K562 (cell line): ENCODE data around the gene PRKCSH. TPM values are rescaled to one million over a fixed set of nuclear protein-coding genes. Genes with fewer than 3 reads are reported as not detected.
A peak's percentile ranks its signal among the peaks of the same experiment; 100 is the strongest.

Experiments
- FOXP4 ChIP-seq: sonication (generic); formaldehyde crosslinking; IDR thresholded peaks from 2 replicates; pipeline ENCODE4 v1.8.0; 2022; ENCODE audit warnings: mild to moderate bottlenecking, missing genetic modification reagents, borderline replicate concordance
- POLR2A ChIP-seq: fragments of 450-650 bp; conservative IDR thresholded peaks from 2 replicates; pipeline ENCODE4 v1.6.1; 2016
- TAL1 ChIP-seq: fragments of 450-650 bp; IDR thresholded peaks from 2 replicates; pipeline ENCODE4 v1.6.1; 2016; ENCODE audit warnings: mild to moderate bottlenecking
- UBTF ChIP-seq, 2 experiments: IDR thresholded peaks; 2 replicates each; pipeline ENCODE4 v1.6.1; 2012; ENCODE audit warnings: improper control_type of control experiment in 2 of 2, low read depth in 2 of 2, low read length in 2 of 2, borderline replicate concordance in 1 of 2
- ZFX ChIP-seq: sonication (generic); formaldehyde crosslinking; IDR thresholded peaks from 2 replicates; pipeline ENCODE4 v1.8.0; 2022; ENCODE audit warnings: mild to moderate bottlenecking, missing genetic modification reagents, moderate library complexity
- polyA plus RNA-seq, 8 experiments: library from polyadenylated mRNA; depleted of rRNA in 4 of 8; stranded (reverse) in 5 of 8; unstranded in 3 of 8; fragments of >200 nt; fragmentation: Nextera tagmentation in 2 of 8; fragmentation: Illumina TruSeq in 1 of 8; extraction: Ambion mirVana in 2 of 8; extraction: Trizol in 1 of 8; gene quantifications; 2 replicates each; pipeline versions ENCODE4 v1.2.1 to v1.2.3, GENCODE V29; 2011 to 2014; ENCODE audit warnings: inconsistent platforms in 1 of 8, missing spikeins in 1 of 8
- total RNA-seq, 7 experiments: library from RNA; depleted of rRNA in 6 of 7; stranded (reverse); fragments of >200 nt in 6 of 7; fragmentation: Illumina TruSeq in 2 of 7; extraction: Trizol in 2 of 7; gene quantifications; 2 replicates each; pipeline versions ENCODE4 v1.2.1 to v1.2.3, GENCODE V29; 2011 to 2021; ENCODE audit warnings: low replicate concordance in 1 of 7
- TF ChIP-seq, protein P1 (sequence below): sonication (generic); formaldehyde crosslinking; IDR thresholded peaks from 2 replicates; pipeline ENCODE4 v1.8.0; 2022; ENCODE audit warnings: mild to moderate bottlenecking, missing genetic modification reagents

PRKCSH gene
- total and polyA plus RNA-seq, 9 of the 15 experiments (the other 6 are each of a cell fraction or from before 2014, with no cell fraction given): 2.3 to 297 (median 48.1) TPM

- TF ChIP-seq UBTF (IDR thresholded peaks at IDR 0.05; ENCODE audit: borderline replicate concordance in 1 of 2, low read depth in 2 of 2, low read length in 2 of 2): 0 out of 4 replicates have a peak, but pooled peaks of 1 of the 2 experiments have one; percentile 20
- TF ChIP-seq POLR2A: peak; percentile 32; the same call in 1 of the 2 replicates
- no peak for TF ChIP-seq TAL1
- peak; percentile 40 for TF ChIP-seq ZFX
- TF ChIP-seq FOXP4 (CRISPR knock-in tag): 0 out of 2 replicates have a peak, but pooled peaks have one; percentile 7
- TF ChIP-seq, protein P1, sequence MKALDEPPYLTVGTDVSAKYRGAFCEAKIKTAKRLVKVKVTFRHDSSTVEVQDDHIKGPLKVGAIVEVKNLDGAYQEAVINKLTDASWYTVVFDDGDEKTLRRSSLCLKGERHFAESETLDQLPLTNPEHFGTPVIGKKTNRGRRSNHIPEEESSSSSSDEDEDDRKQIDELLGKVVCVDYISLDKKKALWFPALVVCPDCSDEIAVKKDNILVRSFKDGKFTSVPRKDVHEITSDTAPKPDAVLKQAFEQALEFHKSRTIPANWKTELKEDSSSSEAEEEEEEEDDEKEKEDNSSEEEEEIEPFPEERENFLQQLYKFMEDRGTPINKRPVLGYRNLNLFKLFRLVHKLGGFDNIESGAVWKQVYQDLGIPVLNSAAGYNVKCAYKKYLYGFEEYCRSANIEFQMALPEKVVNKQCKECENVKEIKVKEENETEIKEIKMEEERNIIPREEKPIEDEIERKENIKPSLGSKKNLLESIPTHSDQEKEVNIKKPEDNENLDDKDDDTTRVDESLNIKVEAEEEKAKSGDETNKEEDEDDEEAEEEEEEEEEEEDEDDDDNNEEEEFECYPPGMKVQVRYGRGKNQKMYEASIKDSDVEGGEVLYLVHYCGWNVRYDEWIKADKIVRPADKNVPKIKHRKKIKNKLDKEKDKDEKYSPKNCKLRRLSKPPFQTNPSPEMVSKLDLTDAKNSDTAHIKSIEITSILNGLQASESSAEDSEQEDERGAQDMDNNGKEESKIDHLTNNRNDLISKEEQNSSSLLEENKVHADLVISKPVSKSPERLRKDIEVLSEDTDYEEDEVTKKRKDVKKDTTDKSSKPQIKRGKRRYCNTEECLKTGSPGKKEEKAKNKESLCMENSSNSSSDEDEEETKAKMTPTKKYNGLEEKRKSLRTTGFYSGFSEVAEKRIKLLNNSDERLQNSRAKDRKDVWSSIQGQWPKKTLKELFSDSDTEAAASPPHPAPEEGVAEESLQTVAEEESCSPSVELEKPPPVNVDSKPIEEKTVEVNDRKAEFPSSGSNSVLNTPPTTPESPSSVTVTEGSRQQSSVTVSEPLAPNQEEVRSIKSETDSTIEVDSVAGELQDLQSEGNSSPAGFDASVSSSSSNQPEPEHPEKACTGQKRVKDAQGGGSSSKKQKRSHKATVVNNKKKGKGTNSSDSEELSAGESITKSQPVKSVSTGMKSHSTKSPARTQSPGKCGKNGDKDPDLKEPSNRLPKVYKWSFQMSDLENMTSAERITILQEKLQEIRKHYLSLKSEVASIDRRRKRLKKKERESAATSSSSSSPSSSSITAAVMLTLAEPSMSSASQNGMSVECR (CRISPR knock-in tag): peak; percentile 7; the same call in 1 of the 2 replicates
Observed at GRCh38 chr19:11435833-11436313, 438 bp downstream of the PRKCSH start (continued).
